Stimulated activated CD8-positive, alpha-beta memory T cell treated with anti-CD3 and anti-CD28 coated beads, Interleukin-7, amount 100 ng/mL, for 1 hour (primary cell): ENCODE data around the gene RIPK1.
"Not testable (repeated sequence)": the region's sequence is repeated elsewhere in the genome, so short reads cannot be mapped to it uniquely, and the experiment has no call there.

Experiments used
- DNase-seq, 2 donors: peaks; one replicate each; pipeline ENCODE4 v3.0.0-alpha.2; 2020; ENCODE audit warnings: low read depth in 2 of 2

The RIPK1 gene

DNA sequence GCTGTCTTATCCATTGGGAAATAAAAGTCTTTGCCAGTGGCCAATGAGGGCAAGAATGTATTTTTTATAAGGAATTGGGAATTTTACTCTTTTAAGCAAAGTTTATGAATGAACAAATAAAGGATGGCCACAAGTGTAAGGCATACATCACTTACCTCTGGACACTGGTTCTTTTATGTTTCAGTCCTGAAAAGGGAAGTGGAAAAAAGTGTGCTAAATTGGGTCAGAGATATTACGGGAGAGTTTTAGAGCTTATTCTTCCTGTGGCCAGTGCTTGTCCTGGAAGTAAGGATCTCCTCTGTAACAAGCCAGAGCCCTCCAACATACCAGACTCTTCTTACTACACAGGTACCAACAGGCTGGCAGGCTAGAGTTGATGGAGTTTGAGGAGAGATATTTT is 22.5 kb upstream of the RIPK1 start:
- DNase-seq, result no peak

DNA sequence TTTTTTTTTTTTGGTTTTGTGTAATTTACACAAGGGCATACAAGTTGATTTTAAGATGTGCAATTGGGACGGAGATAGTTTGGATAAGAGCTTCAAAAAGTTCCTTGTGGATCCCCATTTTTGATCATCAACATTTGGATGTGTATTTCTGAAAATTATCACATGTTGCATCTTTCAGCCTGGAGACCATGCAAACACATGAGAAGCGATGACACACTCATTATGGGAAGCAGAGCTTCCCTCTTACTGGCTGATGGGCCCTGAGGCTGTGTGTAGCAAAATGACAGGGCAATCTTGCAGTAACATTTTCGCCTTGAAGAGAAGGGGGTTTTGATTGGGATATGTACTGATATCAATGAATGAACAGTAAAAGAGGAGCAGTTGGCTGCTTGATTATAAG is 22.0 kb upstream of the RIPK1 start:
- DNase-seq, result no peak

DNA sequence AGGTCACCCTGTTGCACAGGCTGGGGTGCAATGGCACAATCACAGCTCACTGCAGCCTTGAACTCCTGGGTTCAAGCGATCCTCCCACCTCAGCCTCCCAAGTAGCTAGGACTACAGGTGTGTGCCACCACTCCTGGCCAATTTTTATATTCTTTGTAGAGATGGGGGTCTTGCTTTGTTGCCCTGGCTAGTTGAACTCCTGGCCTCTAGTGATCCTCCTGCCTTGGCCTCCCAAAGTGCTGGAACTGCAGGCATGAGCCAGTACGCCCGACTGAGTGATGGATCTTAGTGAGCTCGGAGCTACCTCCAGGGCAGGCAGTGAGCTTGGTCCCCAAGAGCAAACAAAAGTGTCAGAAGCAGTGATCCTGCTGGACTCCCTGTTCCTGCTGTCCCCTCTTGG is 20.3 kb upstream of the RIPK1 start:
- not testable (repeated sequence) for DNase-seq

DNA sequence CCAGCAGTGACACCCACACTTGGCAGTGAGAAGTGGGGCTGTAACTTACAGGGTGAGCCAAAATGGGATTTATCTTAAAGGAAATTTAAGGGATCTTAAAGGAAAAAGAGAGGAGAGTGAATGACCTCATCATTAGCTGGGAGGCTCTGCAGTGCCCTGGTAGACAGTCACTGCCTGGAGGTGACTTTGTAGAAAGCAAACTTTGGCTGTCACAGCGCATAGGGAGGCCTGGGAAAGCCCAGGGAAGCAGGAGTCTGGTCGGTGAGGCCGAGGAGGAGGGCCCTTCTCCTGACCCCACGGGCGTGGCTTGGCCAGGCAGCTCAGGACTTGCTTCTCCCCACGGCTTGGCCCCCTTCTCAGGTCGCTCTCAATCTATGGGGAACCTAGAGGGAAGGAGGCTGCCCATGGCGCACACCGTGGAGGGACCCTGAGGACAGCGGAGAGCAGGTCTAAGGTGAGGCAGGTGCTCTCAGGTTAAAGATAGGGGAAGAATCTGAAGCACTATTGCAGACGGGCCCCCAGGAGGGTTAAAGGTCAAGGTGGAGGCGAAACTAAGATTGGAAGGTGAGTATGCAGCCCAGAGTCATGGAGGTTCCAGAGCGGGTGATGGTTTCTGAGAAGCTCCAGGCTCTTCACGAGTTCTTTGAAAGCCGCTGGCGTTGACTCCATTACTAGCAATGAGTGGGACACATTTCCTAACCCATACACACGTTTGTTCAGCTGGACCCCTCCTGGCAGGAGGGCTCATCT is 15.6 kb upstream of the RIPK1 start:
- DNase-seq, result no peak

DNA sequence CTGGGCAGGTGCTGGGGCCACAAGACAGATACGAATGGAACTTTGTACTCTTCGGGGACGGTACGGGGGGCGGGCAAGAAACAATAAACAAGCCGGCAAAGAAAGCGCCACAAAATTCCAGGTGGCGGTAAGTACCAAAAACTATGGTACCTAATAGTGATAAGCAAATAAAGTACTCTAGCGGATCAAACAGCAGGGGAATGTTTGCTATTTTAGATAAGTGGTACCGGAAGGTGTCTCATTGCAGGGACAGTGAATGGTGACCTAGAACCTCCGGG is 15.1 kb upstream of the RIPK1 start:
- no peak for DNase-seq

DNA sequence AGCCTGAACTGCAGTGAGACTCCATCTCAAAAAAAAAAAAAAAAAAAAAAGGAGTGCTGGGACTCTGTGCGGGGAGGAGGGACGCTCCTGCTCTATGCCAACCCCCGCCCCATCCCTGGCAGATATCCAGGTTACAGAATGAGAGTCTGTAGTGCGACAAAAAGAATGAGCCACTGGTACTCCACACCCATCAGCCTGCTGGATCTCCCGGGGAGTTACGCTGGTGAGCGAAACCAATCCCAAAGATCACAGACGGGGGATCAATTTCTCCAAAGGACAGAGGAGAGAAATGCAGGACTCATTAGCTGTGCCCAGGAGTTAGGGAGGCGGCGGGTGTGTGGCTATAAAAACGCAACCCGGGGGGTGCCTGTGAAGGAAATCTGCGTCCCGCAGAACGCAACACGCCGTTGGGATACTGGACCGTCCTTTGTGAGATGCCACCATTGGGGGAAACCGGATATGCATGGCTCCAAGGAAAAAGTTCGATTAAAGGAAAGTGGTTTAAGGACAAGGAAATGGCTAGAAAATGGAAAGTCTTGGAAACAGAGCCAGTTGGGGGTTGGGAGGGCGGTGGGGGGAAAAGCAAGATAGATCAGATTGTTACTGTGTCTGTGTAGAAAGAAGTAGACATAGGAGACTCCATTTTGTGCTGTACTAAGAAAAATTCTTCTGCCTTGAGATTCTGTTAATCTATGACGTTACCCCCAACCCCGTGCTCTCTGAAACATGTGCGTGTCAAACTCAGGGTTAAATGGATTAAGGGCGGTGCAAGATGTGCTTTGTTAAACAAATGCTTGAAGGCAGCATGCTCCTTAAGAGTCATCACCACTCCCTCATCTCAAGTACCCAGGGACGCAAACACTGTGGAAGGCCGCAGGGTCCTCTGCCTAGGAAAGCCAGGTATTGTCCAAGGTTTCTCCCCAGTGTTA is 13.8 kb upstream of the RIPK1 start:
- DNase-seq, result not testable (repeated sequence)

DNA sequence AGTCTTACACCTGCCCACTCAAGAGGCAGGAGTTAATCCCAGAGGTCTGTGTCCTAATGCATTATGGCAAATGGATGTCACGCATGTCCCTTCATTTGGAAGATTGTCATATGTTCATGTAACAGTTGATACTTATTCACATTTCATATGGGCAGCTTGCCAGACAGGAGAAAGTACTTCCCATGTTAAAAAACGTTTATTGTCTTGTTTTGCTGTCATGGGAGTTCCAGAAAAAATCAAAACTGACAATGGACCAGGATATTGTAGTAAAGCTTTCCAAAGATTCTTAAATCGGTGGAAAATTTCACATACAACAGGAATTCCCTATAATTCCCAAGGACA is 13.2 kb upstream of the RIPK1 start:
- not testable (repeated sequence) for DNase-seq

DNA sequence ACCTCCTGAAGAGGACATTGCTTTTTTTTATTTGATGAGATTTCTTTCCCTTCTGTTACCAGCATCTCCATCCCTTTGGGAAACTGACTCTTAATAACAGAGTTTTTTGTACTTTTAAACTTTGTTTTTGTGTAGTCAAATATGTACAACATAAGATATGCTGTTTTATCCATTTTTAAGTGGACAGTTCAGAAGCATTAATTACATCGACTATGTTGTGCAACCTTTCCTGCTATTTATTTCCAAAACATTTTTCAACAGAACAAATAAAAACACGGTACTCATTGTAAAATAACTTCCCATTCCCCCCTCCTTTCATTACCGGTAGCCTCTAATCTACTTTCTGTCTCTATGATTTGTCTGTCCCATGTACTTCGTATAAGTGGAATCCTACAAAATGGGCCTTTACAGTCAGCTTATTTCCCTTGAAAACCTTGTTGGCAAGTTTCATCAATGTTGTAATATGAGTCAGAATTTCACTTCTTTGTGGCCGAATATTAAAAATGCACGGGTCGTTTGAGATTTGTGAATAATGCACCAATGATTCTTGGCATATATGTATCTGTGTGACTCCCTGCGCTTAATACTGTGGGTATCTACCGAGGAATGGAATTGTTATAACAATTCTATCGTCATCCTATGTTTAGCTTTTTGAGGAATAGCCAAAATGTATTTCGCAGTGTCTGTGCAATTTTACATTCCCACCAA is 11.1 kb upstream of the RIPK1 start:
- DNase-seq, result no peak

DNA sequence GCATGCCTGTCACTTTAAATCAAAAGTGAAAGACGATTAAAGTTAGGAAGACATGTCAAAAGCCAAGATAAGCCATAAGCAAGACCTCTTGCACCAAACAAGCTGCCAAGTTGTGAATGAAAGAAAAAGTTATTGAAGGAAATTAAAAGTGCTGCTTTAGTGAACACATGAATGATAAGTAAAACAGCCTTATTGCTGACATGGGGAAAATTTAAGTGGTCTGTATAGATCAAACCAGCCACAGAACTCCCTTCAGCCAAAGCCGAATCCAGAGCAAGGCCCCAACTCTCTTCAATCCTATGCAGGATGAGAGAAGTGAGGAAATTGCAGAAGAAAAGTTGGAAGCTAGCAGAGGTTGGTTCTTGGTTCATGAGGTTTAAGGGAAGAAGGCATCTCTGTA is 9.3 kb upstream of the RIPK1 start:
- DNase-seq, result no peak

DNA sequence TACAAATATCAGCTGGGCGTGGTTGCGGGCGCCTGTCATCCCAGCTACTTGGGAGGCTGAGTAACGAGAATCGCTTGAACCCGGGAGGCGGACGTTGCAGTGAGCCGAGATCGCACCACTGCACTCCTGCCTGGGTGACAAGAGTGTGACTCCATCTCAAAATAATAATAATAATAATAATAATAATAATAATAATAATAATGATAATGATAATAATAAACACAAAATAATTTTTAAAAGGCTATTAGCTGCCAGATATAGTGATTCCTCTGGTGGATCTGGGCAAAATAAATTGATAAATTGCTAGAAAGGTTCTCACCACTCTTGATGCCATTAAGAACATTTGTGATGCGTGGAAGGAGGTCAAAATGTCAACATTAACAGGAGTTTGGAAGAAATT is 8.2 kb upstream of the RIPK1 start:
- DNase-seq, result not testable (repeated sequence)

DNA sequence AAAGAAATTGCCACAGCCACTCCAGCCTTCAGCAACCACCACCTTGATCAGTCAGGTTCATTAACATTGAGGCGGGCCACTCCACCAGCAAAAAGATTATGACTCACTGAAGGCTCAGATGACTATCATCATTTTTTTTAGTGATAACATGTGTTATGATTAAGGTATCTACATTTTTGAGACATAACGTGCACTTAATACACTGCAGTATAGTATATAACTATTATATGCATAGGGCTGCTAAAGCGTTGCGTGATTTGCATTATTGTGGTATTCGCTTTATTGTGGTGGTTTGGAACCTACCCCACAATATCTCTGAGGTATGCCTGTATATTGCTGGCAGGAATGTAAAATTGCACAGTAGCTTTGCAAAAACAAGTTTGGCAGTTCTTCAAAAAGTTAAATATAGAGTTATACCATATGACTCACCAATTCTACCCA is 6.8 kb upstream of the RIPK1 start:
- no peak for DNase-seq

DNA sequence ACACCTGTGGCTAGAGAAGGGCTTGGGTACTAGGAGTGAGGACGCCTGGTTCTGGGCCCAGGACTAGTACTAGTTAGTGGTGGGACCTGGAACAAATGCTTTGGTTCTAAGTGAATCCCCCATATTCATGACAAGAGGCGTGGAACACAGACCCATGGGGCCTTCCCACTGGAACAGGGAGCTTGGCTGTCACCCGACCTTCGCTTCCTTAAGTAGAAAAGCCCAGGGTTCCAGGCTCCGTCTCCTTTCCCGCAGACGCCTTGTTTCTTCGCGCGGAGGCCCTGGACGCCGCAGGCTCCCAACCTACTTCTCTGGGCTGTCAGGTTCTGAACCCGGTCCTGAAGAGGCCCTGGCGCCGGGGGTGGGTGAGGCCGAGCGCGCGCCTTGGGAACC is 5.0 kb upstream of the RIPK1 start:
- not testable (repeated sequence) for DNase-seq

DNA sequence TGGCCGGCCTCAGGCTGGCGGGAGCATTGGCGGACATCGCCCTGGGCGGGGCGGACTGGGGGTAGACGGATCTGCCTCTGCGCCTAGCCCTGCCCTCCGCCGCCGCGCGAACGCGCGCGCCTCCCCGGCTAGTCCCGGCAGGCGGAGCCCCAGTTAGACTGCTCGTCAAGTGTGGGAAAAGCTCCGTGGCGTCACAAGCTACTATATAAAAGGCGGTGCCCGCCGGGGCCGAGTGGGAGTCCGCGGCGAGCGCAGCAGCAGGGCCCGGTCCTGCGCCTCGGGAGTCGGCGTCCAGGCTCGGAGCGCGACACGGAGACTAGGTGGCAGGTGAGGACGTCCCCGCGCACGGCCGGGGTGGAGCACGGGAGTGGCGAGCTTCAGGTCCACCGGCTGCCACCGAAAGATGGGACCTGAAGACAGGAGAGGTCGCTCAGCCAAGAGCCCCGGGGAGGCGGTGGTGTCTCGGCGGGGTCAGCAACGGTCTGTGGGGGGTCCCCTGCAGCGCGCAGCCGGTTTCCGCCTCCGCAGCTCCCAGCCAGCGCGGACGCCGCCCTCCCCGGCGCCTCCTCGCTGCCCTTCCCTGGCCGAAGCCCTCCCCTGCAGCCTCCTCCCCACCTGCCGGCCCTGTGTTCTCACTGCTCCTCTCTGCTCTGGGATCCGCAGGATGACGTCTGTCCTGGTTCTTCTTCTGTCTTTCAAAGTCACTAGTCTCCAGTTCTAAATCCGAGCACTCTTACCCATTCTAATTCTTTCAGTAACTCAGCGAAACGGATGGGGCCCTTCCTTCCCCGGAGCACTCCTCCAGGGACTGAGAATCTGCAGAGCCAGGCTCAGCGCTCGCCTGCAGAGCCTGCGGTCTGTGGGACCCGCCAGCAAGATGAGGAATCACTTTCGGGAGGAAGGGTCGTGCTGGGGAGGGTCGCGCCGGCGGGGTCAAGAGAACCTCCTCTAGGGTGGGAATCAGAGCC is 4.3 kb upstream of the RIPK1 start:
- DNase-seq, result peak; percentile 80 to 84

DNA sequence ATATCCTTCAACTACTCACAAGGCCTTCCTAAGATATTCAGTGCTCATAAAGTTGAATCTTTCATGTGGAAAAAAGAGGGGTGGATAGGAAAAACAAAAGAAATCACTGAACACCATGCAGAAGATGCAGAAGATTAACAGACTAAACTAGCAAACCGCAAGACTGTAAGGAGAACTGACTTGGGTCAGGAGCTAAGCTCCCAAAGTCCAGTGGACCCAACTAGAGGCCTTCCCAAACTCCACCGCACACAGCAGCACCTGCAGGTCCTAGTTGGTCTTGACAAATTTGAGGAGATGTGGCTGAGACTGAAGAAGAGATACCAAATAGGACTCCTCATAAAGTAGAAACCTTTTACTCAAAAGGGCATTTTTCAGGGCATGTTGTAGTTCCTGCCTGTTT is 3.3 kb downstream of the RIPK1 start:
- DNase-seq, result no peak

DNA sequence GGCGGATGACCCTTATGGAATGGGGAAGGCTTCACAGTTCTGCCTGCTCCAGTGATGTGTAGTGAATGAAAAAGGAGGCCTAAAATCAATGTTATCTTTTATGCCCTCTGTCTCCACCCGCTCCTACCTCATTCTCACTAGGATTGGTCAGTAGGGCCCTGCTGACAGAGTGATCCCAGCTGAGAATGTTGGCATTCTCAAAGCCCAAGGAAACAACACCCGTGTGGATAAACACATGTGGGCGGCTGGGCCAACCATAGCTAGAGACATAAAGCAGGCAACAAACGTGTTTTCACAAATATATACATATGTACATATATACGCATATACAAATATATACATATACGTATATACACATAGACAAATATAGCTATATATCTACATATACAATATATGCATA is 4.5 kb downstream of the RIPK1 start:
- no peak for DNase-seq

DNA sequence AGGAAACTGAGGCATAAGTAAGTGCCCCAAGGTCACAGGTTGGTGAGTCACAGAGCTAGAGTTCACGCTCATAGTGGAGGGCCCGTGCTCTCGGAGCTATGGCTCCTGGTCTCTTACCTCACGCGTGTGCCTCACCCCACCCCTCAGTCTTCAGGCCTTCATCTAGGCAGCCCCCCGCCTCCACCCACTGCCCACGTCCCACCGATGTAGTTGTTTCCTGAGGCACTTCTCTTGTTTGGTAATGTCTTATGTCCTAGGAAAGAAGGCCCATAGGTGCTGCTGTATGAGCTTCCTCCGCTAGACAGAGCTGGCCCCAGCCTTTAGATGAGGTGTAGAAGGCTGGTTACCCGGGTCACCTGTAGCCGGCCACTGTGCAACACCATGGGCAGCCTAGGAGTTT is 5.1 kb downstream of the RIPK1 start:
- DNase-seq, result no peak

DNA sequence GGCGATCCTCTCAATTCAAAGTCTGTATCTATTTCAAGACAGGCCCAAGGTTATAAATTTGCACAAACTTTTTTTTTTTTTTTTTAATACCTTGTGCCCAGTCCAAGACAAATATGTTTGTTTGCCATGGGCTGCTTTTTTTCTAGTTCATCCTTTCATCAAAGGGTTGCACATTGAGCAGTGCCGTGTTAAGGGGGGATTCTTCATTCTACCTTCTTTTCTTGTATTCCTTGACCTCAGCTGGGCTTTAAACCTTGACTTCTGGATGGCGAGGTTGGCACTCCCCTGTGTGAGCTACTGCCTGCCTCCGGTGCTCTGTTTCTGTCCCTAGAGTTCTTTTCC is 7.4 kb downstream of the RIPK1 start:
- DNase-seq, result no peak

DNA sequence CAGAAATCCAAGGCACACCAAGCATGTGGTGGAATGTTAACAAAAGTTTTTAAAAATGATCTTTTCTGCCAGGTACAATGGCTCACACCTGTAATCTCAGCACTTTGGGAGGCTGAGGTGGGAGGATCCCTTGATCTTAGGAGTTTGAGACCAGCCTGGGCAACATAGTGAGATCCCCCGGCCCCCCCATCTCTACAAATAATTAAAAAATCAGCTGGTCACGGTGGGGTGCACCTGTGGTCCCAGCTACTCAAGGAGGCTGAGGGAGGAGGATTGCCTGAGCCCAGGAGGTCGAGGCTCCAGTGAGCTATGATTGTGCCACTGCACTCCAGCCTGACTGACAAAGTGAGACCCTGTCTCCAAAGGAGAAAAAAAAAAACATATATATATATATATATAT is 8.0 kb downstream of the RIPK1 start:
- DNase-seq, result no peak

DNA sequence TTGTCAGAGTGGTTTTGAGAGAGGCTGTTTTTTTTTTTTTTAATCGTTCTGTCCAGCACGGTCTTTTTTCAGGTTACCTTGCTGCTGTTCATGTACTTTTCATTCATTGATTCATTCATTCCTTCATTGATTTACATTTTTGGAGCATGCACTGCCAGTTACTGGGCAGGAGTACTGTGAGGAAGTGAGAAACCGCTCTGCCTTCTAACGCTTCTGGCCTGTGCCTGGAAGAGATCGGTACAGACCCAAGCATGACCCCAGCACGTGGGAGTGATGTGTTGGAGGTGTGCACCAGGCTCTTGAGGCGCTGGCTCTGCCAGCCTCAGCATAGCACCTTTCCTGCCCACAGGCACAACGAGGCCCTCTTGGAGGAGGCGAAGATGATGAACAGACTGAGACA is 9.1 kb downstream of the RIPK1 start:
- DNase-seq, result no peak

DNA sequence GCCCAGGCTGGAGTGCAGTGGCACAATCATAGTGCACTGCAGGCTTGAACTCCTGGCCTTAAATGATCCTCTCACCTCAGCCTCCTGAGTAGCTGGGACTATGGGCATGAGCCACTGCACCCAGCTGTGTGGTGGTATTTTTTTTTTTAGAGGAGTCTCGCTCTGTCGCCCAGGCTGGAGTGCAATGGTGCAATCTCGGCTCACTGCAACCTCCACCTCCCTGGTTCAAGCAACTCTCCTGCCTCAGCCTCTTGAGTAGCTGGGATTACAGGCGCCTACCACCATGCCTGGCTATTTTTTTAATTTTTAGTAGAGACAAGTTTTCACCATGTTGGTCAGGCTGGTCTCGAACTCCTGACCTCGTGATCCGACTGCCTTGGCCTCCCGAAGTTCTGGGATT is 10.7 kb downstream of the RIPK1 start:
- not testable (repeated sequence) for DNase-seq

DNA sequence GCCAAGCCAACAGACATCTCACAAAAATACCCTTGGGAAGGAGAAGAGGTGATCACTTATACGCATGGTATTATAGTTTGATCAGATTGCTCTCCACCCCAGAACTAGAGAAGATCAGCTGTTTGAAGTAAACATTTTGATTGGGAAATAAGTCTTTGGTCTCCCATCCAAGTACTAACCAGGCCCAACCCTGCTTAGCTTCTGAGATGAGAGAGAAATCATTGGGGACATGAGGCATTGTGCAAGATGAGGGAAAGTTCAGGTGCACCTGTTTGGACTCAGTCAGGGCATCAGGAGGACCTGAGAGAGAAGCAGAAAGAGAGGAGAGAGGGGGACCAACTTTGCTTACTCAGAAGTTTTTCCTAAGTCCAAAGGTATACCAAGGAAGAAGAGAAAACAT is 11.4 kb downstream of the RIPK1 start:
- DNase-seq, result no peak

DNA sequence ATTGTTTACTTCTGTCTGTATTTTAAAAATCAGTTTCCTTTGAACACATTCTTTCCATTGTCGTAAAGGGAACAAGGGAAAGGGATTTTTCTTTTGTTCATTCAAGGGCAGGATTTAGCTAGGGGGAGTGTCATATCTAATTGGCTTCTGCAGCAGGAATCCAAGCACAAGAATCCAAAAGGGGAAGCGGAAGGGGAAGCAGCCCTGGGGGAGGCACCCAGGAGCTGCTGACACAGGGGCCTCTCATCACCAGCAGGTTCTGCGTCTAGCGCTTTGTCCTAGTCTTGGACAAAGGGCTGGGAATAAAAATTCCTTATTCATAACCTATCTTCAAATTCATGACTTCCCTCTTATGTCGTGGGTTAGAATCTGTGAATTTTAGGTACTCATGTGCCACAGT is 13.7 kb downstream of the RIPK1 start:
- no peak for DNase-seq
